Measurements from ENCODE around the gene PDHB.

The PDHB gene

DNA sequence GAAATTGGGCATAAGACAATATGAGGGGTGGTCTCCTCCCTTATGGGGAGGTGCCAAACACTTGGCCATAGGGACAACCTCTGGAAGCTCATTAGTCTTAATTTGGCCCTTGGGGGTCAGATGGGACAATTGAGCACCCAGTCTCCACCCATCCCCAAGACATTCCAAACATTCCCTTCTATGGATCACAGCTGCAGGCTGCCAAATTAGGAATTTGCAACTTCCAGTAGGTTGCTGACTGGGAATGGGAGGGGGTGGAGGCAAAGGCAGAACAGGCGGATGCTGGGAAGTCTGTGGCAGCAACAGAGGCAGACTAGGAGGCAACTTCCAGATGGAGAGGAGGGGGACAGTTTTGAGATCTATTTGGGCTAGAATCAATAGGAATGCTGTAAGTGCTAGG lies 1.4 kb upstream of the PDHB start:
- DNase-seq: no peak

- no peak for DNase-seq
Observed at GRCh38 chr3:58434511-58434910, 879 bp upstream of the PDHB start.

DNA sequence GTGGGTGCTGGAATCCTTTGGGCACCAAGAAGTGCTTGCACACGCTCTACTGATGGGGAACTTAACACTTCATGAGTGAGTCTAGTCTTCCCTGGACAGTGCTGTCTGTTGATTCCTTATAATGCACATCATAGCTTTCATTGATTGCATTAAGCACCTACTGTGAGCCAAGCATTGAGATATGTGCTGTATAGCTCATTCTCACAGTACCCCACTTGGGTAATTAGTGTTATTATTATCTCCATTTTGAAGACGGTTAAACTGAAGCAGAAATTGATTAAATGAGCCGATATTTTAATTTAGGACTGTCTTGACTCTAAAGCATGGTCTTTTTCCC lies 504 bp upstream of the PDHB start:
- DNase-seq: no peak

DNA sequence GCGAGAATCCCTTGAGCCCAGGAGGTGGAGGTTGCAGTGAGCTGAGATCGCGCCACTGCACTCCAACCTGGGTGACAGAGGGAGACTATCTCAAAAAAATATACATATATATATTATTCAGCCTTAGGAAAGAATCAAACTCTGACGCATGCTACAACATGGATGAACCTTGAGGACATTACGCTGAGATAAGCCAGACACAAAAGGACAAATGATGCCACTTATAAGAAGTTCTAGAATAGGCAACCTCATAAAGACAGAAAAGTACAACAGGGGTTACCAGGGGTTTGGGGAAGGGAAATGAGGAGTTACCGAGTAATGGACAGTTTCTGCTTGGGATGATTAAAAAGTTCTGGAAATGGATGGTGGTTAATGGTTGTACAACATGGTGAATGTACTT lies 727 bp downstream of the PDHB start:
- no peak for DNase-seq

DNA sequence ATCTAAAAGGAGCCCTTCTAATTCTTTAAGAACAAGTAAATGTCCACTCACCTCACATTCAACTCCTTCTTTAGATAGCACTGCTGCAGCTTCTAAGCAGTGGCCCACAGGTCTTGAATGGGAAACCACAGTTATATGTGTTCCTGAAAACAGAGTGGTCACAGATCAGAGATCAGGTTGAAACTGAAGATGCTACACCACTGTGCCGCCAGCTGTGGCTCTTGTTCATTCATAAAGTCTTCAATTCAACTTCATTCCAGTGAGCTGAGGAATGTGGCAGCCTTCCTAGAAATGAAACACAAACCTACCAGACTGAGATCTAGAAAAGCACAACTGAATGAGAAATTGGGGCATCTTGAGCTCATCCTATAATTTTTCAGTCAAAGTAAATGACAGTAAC lies 4.0 kb downstream of the PDHB start:
- no peak for DNase-seq

DNA sequence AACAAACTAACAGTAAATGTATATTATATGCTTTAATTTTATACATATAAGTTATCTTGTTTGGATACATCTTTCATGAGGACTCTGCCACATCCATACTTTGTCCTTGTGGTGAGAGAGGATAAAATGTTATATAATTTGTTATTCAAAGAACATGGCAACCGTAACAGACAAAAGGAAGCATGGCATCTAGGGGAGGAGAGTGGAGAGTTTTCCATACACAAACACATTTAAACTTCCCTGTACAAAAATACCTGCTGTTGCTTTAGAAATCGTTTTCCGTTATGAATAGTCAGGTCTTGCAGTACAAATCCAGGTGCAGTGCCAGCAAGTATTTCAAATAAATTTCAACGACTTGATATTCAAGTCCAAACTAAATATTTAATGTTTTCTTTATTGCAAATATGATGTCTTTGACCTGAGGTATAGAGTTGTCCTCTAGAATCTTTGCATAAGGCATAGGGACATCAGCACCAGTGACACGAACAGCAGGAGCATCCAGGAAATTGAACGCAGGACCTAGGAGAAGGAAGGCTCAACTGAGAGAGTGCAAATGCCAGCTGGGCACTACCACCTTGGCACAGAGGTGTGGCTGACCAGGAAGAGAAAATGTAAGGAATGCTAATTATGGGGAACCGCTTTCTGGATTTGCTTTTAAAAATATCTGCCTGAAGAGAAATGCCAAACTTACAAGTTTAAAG lies 5.8 kb downstream of the PDHB start:
- no peak for DNase-seq

- no peak for DNase-seq
Observed at GRCh38 chr3:58425782-58426181, 7.8 kb downstream of the PDHB start.

- no peak for DNase-seq
Observed at GRCh38 chr3:58424613-58425012, 9.0 kb downstream of the PDHB start.

DNA sequence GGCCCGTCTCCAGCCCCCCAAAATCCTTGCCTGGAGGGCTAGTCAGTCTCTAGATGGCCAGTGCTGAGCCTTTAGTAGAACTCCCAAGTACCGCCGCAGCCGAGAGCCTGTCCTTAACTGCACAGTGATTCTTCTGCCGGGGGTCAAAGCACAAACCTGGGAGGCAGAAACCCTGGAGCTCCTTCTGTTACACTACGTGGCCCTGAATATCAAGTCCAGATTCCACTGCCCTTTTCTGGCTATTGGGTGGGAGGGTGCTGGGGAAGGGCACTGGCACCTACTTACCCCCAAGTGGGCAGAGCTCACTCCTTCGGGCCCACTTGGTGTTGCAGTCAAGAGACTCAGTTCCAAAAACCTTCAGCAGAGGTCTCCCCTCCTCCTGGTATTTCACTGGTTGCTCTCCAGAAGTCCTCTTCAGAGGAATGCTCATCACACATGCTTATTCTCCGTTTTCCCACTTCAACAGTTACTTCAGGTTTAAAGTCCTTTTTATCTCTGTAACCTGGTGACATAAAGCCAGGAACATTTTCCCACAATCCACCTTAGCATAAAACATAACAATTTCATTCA lies 10.8 kb downstream of the PDHB start:
- DNase-seq: peak; percentile 3 to 35

DNA sequence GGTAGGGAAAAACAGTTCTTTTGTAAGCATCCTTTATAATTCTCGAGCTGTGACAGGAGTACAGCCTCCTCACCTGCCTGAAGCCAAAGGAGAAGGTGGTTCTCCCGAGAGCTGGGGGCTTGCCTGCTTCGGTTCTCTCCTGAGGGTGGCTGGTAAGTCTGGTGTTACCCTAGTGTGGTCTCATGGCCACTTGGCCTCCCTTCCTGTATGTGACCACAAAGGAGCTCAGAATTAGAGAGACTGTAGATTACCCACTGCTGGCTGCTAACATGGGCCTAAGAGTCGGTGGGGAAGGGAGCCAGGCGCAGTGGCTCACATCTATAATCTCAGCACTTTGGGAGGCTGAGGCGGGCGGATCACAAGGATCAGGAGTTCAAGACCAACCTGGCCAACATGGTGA lies 12.6 kb downstream of the PDHB start:
- no peak for DNase-seq

GRCh38 chr3:58419780-58420507 lies 13.7 kb downstream of the PDHB start:
- no peak for DNase-seq

DNA sequence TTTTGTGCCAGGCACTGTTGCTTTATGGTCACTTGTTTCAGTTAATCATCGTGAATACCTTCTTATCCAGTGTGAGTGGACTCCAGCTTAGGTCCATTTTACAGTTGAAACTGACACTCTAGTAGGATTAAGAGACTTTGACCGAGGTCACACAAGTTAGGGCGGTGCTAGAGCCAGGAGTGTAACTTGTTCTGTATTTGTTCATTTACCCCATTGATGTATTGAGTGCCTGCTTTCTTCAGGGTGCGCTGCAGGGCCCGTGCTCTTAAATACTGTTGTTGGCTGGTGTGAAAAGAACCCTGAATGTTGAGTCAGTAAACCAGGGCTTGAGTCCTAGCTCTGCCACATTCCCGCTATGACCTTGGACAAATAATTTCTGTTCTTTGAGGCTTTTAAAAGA lies 15.4 kb downstream of the PDHB start:
- DNase-seq: no peak

GRCh38 chr3:58417075-58417474 lies 16.6 kb downstream of the PDHB start:
- DNase-seq: no peak

DNA sequence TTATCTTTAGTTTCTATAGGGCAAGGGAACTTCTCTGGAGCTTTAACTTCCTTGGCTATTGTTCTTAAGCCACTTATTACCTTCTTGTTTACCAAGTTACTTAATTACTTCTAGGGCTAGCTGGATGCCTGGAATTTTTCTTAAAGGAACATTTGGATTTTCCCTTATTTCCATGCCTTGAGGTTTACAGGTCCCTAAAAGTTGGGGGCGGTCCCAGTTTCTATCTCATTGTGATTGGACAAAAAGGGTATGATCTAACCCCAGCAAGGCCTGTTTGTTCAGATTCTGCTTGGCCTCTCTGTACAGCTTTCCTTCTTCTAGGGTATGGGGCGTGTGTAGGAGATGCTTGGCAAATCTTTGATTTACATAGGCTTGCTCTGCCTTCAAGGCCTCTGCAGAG lies 17.4 kb downstream of the PDHB start:
- DNase-seq: no peak

DNA sequence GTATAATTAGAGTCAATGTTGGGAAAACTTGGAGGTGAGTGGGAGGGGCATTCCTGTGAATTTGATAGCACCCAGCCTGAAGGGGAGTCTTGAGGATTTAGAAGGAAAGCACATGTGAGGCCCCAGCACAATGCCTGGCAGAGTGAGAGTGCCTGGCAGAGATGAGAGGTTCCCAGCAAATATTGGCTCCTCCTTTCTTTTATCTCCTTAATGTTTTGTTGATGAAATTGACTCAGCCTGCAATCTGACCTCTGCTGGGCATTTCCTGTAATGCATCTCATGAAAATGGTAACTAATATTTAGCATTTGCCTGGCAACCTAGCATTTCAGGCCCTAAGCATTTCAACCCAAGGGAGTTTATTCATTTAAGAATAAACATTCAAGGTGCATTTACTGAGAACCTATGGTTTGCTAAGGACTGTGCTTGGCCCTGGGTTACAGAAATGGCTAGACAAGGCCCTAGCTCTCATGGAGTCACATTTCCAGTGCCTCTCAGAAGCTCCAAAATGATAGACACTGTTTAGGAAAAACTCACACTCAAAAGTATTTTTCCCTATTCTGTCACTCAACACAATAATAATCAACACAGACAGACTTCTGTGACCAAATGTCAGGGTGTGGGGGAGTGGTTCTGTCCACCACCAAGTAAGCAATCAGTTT lies 19.0 kb downstream of the PDHB start:
- peak; percentile 24 to 36 for DNase-seq

GRCh38 chr3:58411851-58412830 lies 21.5 kb downstream of the PDHB start:
- DNase-seq: no peak

- no peak for DNase-seq
Observed at GRCh38 chr3:58411036-58411435, 22.6 kb downstream of the PDHB start.

GRCh38 chr3:58409663-58410062 lies 24.0 kb downstream of the PDHB start:
- no peak for DNase-seq

DNA sequence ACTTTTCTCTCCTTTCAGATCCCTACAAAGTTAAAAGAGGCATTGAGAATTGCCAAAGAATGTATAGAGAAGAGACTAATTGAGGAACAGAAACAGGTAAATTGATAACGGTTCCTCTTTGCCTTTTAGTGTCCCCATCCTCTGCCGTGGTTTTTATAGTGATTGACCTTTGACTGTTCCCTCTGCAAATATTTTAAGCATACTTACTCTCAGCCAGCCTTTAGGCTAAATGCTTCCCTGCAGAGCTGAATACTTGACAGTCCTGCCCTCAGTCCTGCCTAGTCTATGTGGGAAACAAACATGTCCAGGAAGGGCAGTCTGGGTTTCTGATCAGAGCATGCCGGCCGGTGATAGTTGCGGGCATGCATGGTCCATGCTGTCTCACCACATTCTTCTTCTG lies 24.7 kb downstream of the PDHB start:
- DNase-seq: no peak

- DNase-seq: no peak
Observed at GRCh38 chr3:58404396-58404795, 29.2 kb downstream of the PDHB start.

- DNase-seq: no peak
Observed at GRCh38 chr3:58403513-58404109, 30.0 kb downstream of the PDHB start.

- DNase-seq: no peak
Observed at GRCh38 chr3:58398669-58399333, 34.8 kb downstream of the PDHB start.
